CD4-positive, alpha-beta T cell treated with Interleukin-10 for 1 hour (primary cell): ENCODE results near the gene C2orf49.
A peak's percentile ranks its signal among the peaks of the same experiment; 100 is the strongest.
"Not testable (repeated sequence)": the region's sequence is repeated elsewhere in the genome, so short reads cannot be mapped to it uniquely, and the experiment has no call there.

ENCODE experiments used
- DNase-seq: peaks from one replicate; pipeline ENCODE4 v3.0.0-alpha.2; 2020

The C2orf49 gene

GRCh38 chr2:105321875-105322646, 15.3 kb upstream of the C2orf49 start:
- DNase-seq, result no peak

GRCh38 chr2:105323111-105323510, 14.2 kb upstream of the C2orf49 start:
- DNase-seq, result no peak

- DNase-seq, result no peak
These were observed 13.2 kb upstream of the C2orf49 start for GRCh38 chr2:105324101-105324500.

GRCh38 chr2:105324732-105325131, 12.6 kb upstream of the C2orf49 start:
- no peak for DNase-seq

GRCh38 chr2:105325389-105325963, 11.9 kb upstream of the C2orf49 start:
- no peak for DNase-seq

- not testable (repeated sequence) for DNase-seq
These were observed 10.1 kb upstream of the C2orf49 start for GRCh38 chr2:105327271-105327670.

GRCh38 chr2:105327690-105328089, 9.7 kb upstream of the C2orf49 start:
- no peak for DNase-seq

- peak; percentile 42 for DNase-seq
These were observed 8.8 kb upstream of the C2orf49 start for GRCh38 chr2:105328281-105329196.

GRCh38 chr2:105329197-105329554, 8.2 kb upstream of the C2orf49 start:
- no peak for DNase-seq

- peak; percentile 58 for DNase-seq
These were observed 7.5 kb upstream of the C2orf49 start, which contains the start of gene TGFBRAP1 for GRCh38 chr2:105329561-105330495. TGFBRAP1 (minus strand) TSS chr2:105329735; CDS start chr2:105308301, 21,434 bp downstream.

GRCh38 chr2:105330681-105331375, 6.5 kb upstream of the C2orf49 start:
- no peak for DNase-seq

GRCh38 chr2:105334211-105334610, 3.1 kb upstream of the C2orf49 start:
- DNase-seq, result no peak

GRCh38 chr2:105335469-105335868, 1.9 kb upstream of the C2orf49 start:
- no peak for DNase-seq

- DNase-seq, result no peak
These were observed 586 bp upstream of the C2orf49 start for GRCh38 chr2:105336786-105337121.

- peak; percentile 12 for DNase-seq
These were observed 663 bp downstream of the C2orf49 start for GRCh38 chr2:105338020-105338385.

- DNase-seq, result no peak
These were observed 2.1 kb downstream of the C2orf49 start for GRCh38 chr2:105339414-105339813.

- peak; percentile 45 for DNase-seq
These were observed 7.5 kb downstream of the C2orf49 start for GRCh38 chr2:105344704-105345345.

GRCh38 chr2:105357122-105357521, 19.8 kb downstream of the C2orf49 start:
- DNase-seq, result no peak

- DNase-seq, result no peak
These were observed 21.3 kb downstream of the C2orf49 start for GRCh38 chr2:105358593-105358992.

- DNase-seq, result peak; percentile 14
These were observed 24.0 kb downstream of the C2orf49 start for GRCh38 chr2:105361102-105361889.
